Measurements from ENCODE around the gene MAPKAP1.

MAPKAP1 gene

DNA sequence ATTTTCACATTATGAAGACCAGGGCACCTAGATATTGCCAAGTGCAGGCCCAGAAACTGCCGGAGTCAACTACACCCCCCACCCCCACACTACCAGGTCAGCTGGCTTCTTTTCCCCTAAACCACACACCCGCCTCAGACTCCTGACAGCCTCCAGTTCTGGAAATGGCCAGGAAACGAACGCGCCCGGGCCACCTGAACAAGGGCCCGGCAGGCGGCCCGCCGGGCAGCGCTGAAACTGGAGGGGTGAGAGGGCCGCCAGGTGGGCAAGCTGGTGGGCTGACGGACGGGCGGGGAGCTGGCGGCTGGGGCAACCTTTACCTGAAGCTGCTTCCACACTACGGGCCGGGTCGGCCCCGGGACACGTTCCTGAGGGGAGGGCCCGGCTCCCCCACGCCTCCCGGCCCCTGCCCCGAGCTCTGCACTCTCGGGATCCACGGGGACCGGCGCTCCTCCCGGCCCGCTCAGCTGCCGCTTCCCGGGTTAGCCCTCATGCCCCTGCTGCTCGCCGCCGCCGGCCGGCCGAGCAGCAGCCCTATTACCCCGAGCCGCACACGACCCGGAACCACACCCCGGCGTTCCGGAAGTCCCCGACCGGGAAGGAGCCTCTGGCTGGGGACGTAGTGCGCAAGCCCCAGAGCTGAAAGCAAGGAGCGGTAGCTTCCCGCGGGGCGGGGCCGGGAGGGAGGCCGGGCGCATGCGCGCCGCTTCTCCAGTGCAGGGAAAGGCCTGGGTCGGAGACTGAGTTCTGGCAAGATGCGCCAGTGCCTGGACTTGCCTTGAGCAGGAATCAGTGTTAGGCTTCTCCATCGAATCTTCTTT is at the start of gene MAPKAP1:
MAPKAP1 (minus strand) TSS at position 558 of the 821 bp plus-strand sequence. CDS start 34,634 bp downstream, outside the sequence.
- peak; percentile 96 for DNase-seq (ENCODE audit: low spot score)

- no peak for DNase-seq (ENCODE audit: low spot score)
Observed at GRCh38 chr9:125756518-125756917, 49.5 kb upstream of the MAPKAP1 start.

DNA sequence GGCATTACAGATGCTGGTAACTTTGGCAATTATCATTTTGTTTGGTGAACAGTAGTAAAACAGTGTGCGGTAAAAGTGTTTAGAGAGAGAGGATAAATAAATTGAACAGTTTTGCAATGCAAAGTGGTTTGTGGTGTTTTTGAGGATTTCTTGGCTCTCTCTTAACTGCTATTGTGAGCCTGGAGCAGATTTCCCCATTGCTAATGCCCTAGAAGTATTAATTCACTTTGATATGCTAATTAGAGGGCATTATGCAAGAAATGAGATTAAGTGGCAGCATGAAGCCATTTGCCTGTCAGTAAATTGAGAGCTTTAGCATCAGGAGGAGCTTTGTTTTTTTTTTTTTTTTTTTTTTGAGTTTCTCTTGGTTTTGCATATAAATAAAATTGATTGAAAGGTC is 48.3 kb upstream of the MAPKAP1 start:
- DNase-seq (ENCODE audit: low spot score), result no peak

- DNase-seq (ENCODE audit: low spot score), result no peak
Observed at GRCh38 chr9:125754096-125754495, 47.1 kb upstream of the MAPKAP1 start.

DNA sequence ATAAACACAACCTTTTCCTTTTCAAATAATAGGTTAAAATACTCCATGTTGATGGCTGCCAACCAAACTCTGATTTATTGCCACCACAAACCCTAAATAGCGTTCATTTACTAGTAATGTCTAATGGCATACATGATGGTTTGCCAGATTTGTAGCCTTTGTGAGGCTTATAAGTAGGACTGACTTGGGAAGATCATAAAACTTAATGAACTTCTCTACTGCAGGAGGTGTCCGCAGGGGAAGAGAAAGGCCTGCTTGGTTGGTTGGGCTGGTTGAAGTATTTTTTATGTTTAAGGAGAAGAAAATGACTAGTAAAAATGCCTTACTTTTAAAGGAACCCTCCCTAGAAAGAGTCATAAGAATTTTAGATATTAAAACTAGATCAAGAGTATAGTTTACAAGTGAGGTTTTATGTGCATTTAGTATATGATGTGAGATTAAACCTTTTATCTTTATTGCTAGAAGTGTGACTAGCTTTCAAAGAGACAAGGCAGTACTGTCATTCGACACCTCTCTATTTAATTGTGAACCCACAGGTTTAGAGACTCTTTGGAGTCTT is 45.1 kb upstream of the MAPKAP1 start:
- peak; percentile 14 for DNase-seq (ENCODE audit: low spot score)

DNA sequence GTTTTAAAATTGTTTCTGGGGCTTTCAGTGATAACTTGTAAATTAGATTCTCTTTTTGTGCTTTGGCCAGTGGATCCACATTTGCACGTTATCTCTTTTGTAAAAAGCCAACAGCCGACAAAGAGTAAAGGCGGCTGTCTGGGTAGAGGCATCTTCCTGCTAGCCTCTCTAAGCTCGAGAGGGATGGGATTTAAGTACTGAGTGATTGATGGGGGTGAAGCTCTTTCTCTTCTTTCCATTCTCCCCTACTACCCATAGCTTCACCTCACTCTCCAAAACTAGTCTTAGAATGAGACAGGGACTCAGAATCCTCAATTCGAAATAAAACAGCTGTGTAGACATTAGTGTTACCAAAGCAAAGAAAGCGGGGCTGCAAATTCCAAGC is 43.6 kb upstream of the MAPKAP1 start:
- no peak for DNase-seq (ENCODE audit: low spot score)

DNA sequence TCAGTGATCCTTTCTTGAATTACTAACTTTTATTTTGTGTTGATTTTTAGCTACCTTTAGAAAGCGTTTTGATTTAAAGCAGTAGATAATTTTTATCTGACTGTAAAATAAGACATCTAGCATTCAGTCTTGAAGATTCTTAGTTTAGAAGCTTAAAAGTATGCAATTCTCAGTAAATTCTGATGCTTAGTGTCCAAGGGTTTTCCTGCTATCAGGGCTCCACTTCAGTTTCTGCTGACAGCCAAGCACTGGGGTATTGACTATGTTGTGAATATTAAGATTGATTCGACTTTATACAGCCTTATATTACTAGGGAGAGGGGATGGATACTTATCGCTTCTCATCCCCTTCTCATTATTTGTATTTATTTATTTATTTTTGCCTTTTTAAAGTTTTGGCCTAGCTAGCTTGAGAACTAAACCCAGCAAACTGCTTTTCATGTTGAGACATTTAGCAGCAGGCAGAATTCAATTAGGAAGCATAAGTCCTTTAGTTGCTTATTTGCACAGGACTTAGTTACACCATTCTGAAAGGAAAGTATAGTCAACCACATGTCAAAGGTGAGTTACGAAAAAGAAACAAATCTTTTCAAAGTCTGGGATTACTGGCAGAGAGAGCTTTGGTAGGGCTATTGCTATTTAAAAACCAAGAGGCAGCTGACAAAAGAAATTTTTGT is 43.1 kb upstream of the MAPKAP1 start:
- DNase-seq (ENCODE audit: low spot score), result peak; percentile 21

DNA sequence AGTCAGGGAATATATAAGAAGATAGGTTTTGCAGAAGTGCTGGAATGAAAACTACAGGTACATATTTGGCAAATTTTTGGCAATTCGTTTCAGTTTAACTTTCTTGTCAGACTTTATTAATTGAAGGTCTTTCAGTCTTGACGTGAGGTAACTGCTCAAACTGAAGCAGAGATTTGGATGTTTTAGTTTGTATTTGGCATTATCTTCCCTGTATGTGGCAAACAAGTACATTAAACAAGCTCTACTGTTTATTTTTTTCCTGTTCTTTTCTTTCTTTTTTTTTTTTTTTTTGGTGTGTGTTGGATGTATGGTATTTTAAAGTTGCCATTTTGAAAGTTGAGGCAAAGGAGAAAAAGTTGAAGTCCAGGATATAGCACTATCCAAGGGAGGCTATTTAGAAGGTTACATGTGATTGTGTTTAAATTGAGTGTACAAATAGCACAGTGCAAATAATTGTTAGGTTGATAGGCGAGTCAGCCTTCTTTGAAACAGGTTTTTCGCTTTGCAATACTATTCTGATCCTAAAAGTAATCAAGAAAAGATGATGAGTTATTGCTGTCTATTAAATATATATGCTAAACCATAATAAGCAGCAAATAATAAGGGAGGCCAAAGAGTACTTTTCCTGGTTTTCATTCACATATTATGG is 42.4 kb upstream of the MAPKAP1 start:
- no peak for DNase-seq (ENCODE audit: low spot score)

DNA sequence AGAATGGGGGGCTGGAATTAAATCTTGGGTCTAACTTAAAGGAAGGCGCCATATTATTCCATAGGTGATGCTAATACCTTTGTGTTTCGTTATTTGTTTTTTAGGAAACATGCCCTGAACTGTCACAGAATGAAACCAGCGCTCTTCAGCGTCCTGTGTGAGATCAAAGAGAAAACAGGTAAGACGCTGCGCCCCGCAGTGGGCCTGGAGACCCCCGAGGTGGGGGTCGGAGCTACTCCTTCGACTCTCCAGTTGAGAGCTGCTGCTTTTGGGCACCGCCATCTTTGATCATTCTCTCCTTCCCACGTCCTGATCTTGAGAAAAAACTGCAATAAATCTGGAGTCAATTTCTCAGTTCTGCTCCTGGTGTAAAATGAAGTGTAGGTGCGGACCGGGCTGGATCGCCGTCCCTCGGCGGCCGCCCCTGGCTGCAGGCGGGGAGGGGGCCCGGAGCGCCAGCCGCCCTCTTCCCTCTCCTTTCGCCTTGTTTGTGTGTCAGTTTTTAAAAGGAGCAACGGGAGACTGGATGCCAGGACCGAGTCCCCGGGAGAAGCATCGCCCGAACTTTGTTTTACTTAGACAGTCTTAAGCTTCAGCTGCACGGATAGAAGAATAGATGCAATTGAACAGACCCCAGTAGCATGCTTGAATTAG is 41.6 kb upstream of the MAPKAP1 start:
- peak; percentile 34 for DNase-seq (ENCODE audit: low spot score)

GRCh38 chr9:125747765-125748445 is 40.9 kb upstream of the MAPKAP1 start:
- DNase-seq (ENCODE audit: low spot score), result no peak

DNA sequence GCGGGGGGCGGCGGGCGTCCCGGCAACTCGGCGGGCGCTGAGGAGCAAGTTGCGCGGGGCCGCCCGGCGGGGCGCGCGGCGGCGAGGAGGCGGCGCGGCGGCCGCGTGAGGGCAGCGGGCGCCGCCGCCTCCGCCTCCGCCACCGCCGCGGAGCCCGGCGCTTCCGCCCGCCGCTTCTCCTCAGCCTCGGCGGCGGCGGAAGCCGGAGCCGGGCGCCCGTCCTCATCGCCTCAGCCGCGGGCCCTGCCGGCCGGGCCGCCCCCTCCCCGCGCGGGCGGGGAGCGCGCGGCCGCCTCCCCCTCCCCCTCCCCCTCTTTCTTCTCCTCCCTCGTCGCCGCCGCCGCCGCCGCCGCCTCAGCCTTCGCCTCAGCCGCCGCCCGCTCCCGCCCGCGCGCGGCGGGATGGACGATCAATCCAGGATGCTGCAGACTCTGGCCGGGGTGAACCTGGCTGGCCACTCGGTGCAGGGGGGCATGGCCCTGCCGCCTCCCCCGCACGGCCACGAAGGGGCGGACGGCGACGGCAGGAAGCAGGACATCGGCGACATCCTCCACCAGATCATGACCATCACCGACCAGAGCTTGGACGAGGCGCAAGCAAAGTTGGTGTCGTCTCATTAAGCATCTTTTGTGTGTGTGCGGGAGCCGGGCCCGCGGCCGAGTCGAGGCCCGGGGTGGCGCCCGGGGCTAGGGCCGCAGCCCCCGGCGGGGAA is 40.2 kb upstream of the MAPKAP1 start, which contains the start of gene PBX3:
PBX3 (plus strand) TSS at position 321 of the 712 bp plus-strand sequence.
- DNase-seq (ENCODE audit: low spot score), result peak; percentile 17

DNA sequence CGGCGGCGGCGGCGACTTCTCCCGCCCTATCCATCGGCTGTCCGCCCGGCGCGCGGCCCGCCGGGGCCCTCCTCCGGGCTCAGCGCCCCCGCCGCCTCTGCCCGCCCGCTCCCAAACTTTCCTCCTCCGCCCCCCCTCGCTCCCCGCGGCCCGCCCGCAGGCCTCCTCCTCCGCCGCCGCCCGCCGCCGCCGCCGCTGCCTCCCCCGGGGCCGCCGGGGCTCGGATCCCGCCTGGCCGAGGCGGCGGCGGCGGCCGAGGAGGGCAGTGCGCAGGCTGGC is 39.7 kb upstream of the MAPKAP1 start:
- DNase-seq (ENCODE audit: low spot score), result no peak

DNA sequence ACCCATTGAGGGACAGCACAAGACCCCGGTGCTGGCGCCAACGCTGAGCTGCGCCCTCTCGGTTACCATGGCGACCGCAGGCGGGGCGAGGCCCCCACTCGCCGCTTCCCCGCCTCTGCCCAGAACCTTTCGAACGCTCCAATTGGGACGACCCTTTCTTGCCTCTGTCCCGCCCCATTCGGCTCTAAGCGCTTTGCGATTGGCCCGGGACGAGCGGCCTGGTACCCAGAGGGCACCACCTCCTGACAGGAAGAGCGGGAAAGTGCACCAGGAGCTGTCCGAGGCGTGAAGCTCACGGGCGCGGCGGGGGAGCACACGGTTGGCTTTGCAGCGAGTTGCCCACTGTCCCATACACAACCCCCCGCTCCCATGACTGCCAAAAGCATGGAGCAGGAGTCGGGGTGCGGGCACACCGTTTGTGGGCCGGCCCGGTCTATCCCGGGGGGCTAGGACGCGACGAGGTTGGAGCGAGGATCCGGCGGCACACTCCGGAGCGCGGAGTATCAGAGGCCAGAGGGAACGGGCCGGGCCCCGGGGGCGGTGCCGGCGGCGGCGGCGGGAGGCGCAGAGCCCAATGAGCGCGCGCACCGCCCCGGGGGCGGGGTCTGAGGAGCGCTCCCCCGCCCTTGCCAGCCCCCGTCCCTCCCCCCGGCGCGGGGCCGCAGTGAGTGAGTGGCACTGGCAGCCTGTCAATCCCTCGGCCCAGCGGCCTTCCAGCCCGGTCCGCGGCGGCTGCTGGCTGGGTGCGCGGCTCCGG is 39.2 kb upstream of the MAPKAP1 start:
- DNase-seq (ENCODE audit: low spot score), result peak; percentile 97

- DNase-seq (ENCODE audit: low spot score), result no peak
Observed at GRCh38 chr9:125745682-125746016, 38.6 kb upstream of the MAPKAP1 start.

GRCh38 chr9:125745018-125745417 is 38.0 kb upstream of the MAPKAP1 start:
- DNase-seq (ENCODE audit: low spot score), result peak; percentile 13

GRCh38 chr9:125744616-125745015 is 37.6 kb upstream of the MAPKAP1 start:
- no peak for DNase-seq (ENCODE audit: low spot score)

- no peak for DNase-seq (ENCODE audit: low spot score)
Observed at GRCh38 chr9:125743682-125744428, 36.8 kb upstream of the MAPKAP1 start.

DNA sequence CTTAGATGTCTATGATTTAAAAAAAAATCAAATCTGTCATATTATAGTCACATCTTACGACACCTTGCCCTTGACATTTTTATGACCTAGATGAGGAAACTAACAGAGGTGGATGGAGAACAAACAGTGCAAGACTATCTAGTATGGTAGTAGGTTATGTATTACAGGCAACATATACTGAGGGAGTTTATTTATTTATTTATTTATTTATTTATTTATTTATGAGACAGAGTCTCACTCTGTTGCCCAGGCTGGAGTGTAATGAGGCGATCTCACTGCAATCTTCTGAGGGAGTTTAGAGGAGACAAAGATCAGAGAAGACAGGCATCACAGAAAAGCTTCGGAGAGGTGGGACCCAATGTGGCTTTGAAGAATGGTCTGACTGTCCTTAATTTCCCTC is 35.6 kb upstream of the MAPKAP1 start:
- DNase-seq (ENCODE audit: low spot score), result no peak

- DNase-seq (ENCODE audit: low spot score), result no peak
Observed at GRCh38 chr9:125739436-125739835, 32.4 kb upstream of the MAPKAP1 start.

- no peak for DNase-seq (ENCODE audit: low spot score)
Observed at GRCh38 chr9:125732562-125732961, 25.6 kb upstream of the MAPKAP1 start.

All from cerebellar cortex (tissue), 1 donor.